SK-N-SH treated with all-trans-retinoic acid at 6 μM for 48 hours (cell line): ENCODE data around the gene CORO7.

ENCODE experiments used
- OSR1 ChIP-seq: fragments of 250-450 bp; sonication (Bioruptor Pico); IDR thresholded peaks from 2 replicates; pipeline ENCODE4 v1.8.0; 2022; ENCODE audit warnings: moderate library complexity, mild to moderate bottlenecking, inconsistent platforms
- RARB ChIP-seq: fragments of 250-450 bp; sonication (Bioruptor Pico); IDR thresholded peaks from 2 replicates; pipeline ENCODE4 v1.8.0; 2021; ENCODE audit warnings: mild to moderate bottlenecking, moderate library complexity
- ZFP3 ChIP-seq: fragments of 250-450 bp; sonication (Bioruptor Pico); IDR thresholded peaks from 2 replicates; pipeline ENCODE4 v1.5.0; 2020; ENCODE audit warnings: mild to moderate bottlenecking, moderate library complexity
- ZFP30 ChIP-seq: fragments of 450-650 bp; formaldehyde crosslinking; IDR thresholded peaks from 2 replicates; pipeline ENCODE4 v1.5.0; 2022; ENCODE audit warnings: mild to moderate bottlenecking, moderate library complexity
- ZNF8 ChIP-seq: fragments of 450-650 bp; formaldehyde crosslinking; IDR thresholded peaks from 2 replicates; pipeline ENCODE4 v1.5.0; 2020; ENCODE audit warnings: mild to moderate bottlenecking, moderate library complexity

GRCh38 chr16:4365615-4366014, 50.8 kb downstream of the CORO7 start:
- TF ChIP-seq OSR1 (CRISPR knock-in tag): no peak
- no peak for TF ChIP-seq ZFP30
- no peak for TF ChIP-seq ZFP3
- TF ChIP-seq RARB (CRISPR knock-in tag): no peak
- no peak for TF ChIP-seq ZNF8 (CRISPR knock-in tag)
